Vagina (tissue), 2 donors: ENCODE data around the gene GLG1. TPM values are rescaled to one million over a fixed set of nuclear protein-coding genes. Genes with fewer than 3 reads are reported as not detected.

ENCODE experiments used
- DNase-seq, 2 donors: peaks; one replicate each; pipeline ENCODE4 v3.0.0-alpha.2; 2017; ENCODE audit errors: extremely low spot score in 2 of 2
- H3K27ac ChIP-seq: fragments of 200-600 bp; sonication (generic); one replicate; pipeline ENCODE4 v1.5.1; 2019
- H3K27me3 ChIP-seq: fragments of 200-600 bp; sonication (generic); one replicate; pipeline ENCODE4 v1.5.1; 2019
- H3K36me3 ChIP-seq, 2 donors: fragments of 200-600 bp; sonication (generic); one replicate each; pipeline ENCODE4 v1.5.1; 2017 to 2019
- H3K4me1 ChIP-seq: fragments of 200-600 bp; sonication (generic); one replicate; pipeline ENCODE4 v1.5.1; 2019
- H3K4me3 ChIP-seq, 2 donors: fragments of 200-600 bp; sonication (generic); 1 replicate in 1 of 2; 2 replicates in 1 of 2; pipeline ENCODE4 v1.5.1; 2016 to 2019
- H3K9me3 ChIP-seq: fragments of 200-600 bp; sonication (generic); one replicate; pipeline ENCODE4 v1.5.1; 2019
- CTCF ChIP-seq, 3 experiments: fragments of 450-650 bp in 2 of 3; fragments of 200-600 bp in 1 of 3; sonication (generic) in 1 of 3; IDR thresholded peaks; one replicate each; pipeline ENCODE4 v1.5.1; 2017 to 2019; ENCODE audit warnings: antibody characterized with exemption in 3 of 3, mild to moderate bottlenecking in 2 of 3, moderate library complexity in 2 of 3
- POLR2A ChIP-seq, 2 donors: fragments of 450-650 bp; IDR thresholded peaks; one replicate each; pipeline ENCODE4 v1.6.1; 2017; ENCODE audit warnings: antibody characterized with exemption in 2 of 2, mild to moderate bottlenecking in 2 of 2, moderate library complexity in 2 of 2
- POLR2AphosphoS5 ChIP-seq, 2 donors: sonication (generic); formaldehyde crosslinking; IDR thresholded peaks; one replicate each; pipeline ENCODE4 v1.9.0; 2017; ENCODE audit warnings: antibody characterized with exemption in 2 of 2, mild to moderate bottlenecking in 2 of 2, low read depth in 1 of 2; ENCODE audit not compliant: insufficient read depth in 1 of 2
- intact Hi-C: fragments of 100-400 bp; cut with DNase I; formaldehyde crosslinking; loops from one replicate; pipeline ENCODE4 v1.15.1; 2023
- total RNA-seq: library from RNA; depleted of rRNA; stranded (reverse); fragments of >200 nt; gene quantifications from one replicate; pipeline ENCODE4 v1.2.3, GENCODE V29; 2016

Gene GLG1
- total RNA-seq, 1 donor from 2014 or later, result 76.9 TPM

GRCh38 chr16:74607962-74608356, 1.0 kb upstream of the GLG1 start:
- Histone ChIP-seq H3K4me1 (peaks cover 43% of the 10 kb centered on the region), H3K9me3 (no peaks in the 10 kb centered on the region), H3K27me3 (no peaks in the 10 kb centered on the region), H3K27ac (peak overlapping the region; percentile 98), H3K4me3 (no peak overlapping the region), H3K36me3 (no peaks in the 10 kb centered on the region)
- TF ChIP-seq POLR2AphosphoS5 (IDR thresholded peaks at IDR 0.05; ENCODE audit: insufficient read depth in 1 of 2, low read depth in 1 of 2), result no peak
- no peak for TF ChIP-seq POLR2A (IDR thresholded peaks at IDR 0.05)
- TF ChIP-seq CTCF (IDR thresholded peaks at IDR 0.05), result no peak
- no peak for DNase-seq
- intact Hi-C loops, result no loop called here

- TF ChIP-seq POLR2AphosphoS5 (IDR thresholded peaks at IDR 0.05; ENCODE audit: insufficient read depth in 1 of 2, low read depth in 1 of 2) (no peak), POLR2A (IDR thresholded peaks at IDR 0.05) (no peak)
- Histone ChIP-seq H3K36me3 (no peaks in the 10 kb centered on the region), H3K4me1 (peaks cover 45% of the 10 kb centered on the region), H3K27me3 (no peaks in the 10 kb centered on the region), H3K9me3 (no peaks in the 10 kb centered on the region), H3K27ac (peak overlapping the region; percentile 98), H3K4me3 (peak overlapping the region; percentile 96 to 99)
- intact Hi-C loops, result no loop called here
- no peak for DNase-seq
Observed at GRCh38 chr16:74607310-74607961, 522 bp upstream of the GLG1 start.

- intact Hi-C loops, result no loop called here
- DNase-seq, result no peak
- Histone ChIP-seq H3K4me3 (peak overlapping the region; percentile 96 to 99), H3K4me1 (peaks cover 53% of the 10 kb centered on the region), H3K27ac (peak overlapping the region; percentile 98), H3K27me3 (no peaks in the 10 kb centered on the region), H3K9me3 (no peaks in the 10 kb centered on the region), H3K36me3 (no peaks in the 10 kb centered on the region)
- no peak for TF ChIP-seq POLR2AphosphoS5 (IDR thresholded peaks at IDR 0.05; ENCODE audit: insufficient read depth in 1 of 2, low read depth in 1 of 2)
- no peak for TF ChIP-seq POLR2A (IDR thresholded peaks at IDR 0.05)
- no peak for TF ChIP-seq CTCF (IDR thresholded peaks at IDR 0.05)
Observed at GRCh38 chr16:74605746-74606520, 981 bp downstream of the GLG1 start.

- Histone ChIP-seq H3K27me3 (no peaks in the 10 kb centered on the region), H3K4me1 (peaks cover 57% of the 10 kb centered on the region), H3K9me3 (no peaks in the 10 kb centered on the region), H3K27ac (peak overlapping the region; percentile 98), H3K4me3 (peak overlapping the region; percentile 96 to 99), H3K36me3 (no peaks in the 10 kb centered on the region)
- intact Hi-C loops, result no loop called here
- no peak for DNase-seq
- TF ChIP-seq POLR2A (IDR thresholded peaks at IDR 0.05), result no peak
- TF ChIP-seq POLR2AphosphoS5 (IDR thresholded peaks at IDR 0.05; ENCODE audit: insufficient read depth in 1 of 2, low read depth in 1 of 2), result no peak
- no peak for TF ChIP-seq CTCF (IDR thresholded peaks at IDR 0.05)
Observed at GRCh38 chr16:74605332-74605731, 1.6 kb downstream of the GLG1 start.

GRCh38 chr16:74603848-74604247, 3.1 kb downstream of the GLG1 start:
- H3K27ac ChIP-seq, result no peak overlapping the region
- intact Hi-C loops, result no loop called here
- no peaks in the 10 kb centered on the region for H3K36me3 ChIP-seq
- peaks cover 57% of the 10 kb centered on the region for H3K4me1 ChIP-seq
- no peaks in the 10 kb centered on the region for H3K9me3 ChIP-seq
- no peak for DNase-seq
- no peak overlapping the region for H3K4me3 ChIP-seq
- H3K27me3 ChIP-seq, result no peaks in the 10 kb centered on the region
- TF ChIP-seq POLR2AphosphoS5 (IDR thresholded peaks at IDR 0.05; ENCODE audit: insufficient read depth in 1 of 2, low read depth in 1 of 2), result no peak
- TF ChIP-seq POLR2A (IDR thresholded peaks at IDR 0.05), result no peak
- TF ChIP-seq CTCF (IDR thresholded peaks at IDR 0.05), result no peak
